H9 (cell line): ENCODE data around the gene ARHGAP26. TPM values are rescaled to one million over a fixed set of nuclear protein-coding genes. Genes with fewer than 3 reads are reported as not detected.

Source experiments
- DNase-seq: peaks from one replicate; pipeline ENCODE4 v3.0.0-alpha.2; 2017
- H2AFZ ChIP-seq: one replicate; pipeline ENCODE4 v1.6.1; 2013; ENCODE audit warnings: mild to moderate bottlenecking, low read length, control low read depth, moderate library complexity
- H2AK5ac ChIP-seq: 2 replicates; pipeline ENCODE4 v1.6.1; 2013; ENCODE audit warnings: low read length, control low read depth, mixed read lengths; ENCODE audit not compliant: insufficient read length
- H2BK120ac ChIP-seq: one replicate; pipeline ENCODE4 v1.6.1; 2013; ENCODE audit warnings: low read depth, mild to moderate bottlenecking, low read length, control low read depth, inconsistent platforms; ENCODE audit not compliant: poor library complexity, severe bottlenecking
- H2BK12ac ChIP-seq: 2 replicates; pipeline ENCODE4 v1.6.1; 2013; ENCODE audit warnings: low read length, control low read depth, mixed read lengths, low read depth; ENCODE audit not compliant: insufficient read length
- H2BK15ac ChIP-seq: 2 replicates; pipeline ENCODE4 v1.6.1; 2013; ENCODE audit warnings: low read depth, low read length, control low read depth
- H2BK20ac ChIP-seq: one replicate; pipeline ENCODE4 v1.6.1; 2013; ENCODE audit warnings: low read depth, mild to moderate bottlenecking, low read length, control low read depth, inconsistent platforms; ENCODE audit not compliant: poor library complexity, severe bottlenecking
- H2BK5ac ChIP-seq: 2 replicates; pipeline ENCODE4 v1.6.1; 2013; ENCODE audit warnings: low read length, control low read depth, mixed read lengths; ENCODE audit not compliant: insufficient read length
- H3K14ac ChIP-seq: 2 replicates; pipeline ENCODE4 v1.6.1; 2013; ENCODE audit warnings: low read length, control low read depth; ENCODE audit not compliant: insufficient read depth
- H3K18ac ChIP-seq: 2 replicates; pipeline ENCODE4 v1.6.1; 2013; ENCODE audit warnings: low read depth, mild to moderate bottlenecking, mixed read lengths, low read length, control low read depth; ENCODE audit not compliant: insufficient read length
- H3K23ac ChIP-seq: 2 replicates; pipeline ENCODE4 v1.6.1; 2013; ENCODE audit warnings: low read length, control low read depth, mixed read lengths, low read depth; ENCODE audit not compliant: insufficient read length
- H3K23me2 ChIP-seq: 2 replicates; pipeline ENCODE4 v1.6.1; 2013; ENCODE audit warnings: low read depth, mild to moderate bottlenecking, mixed read lengths, low read length, control low read depth; ENCODE audit not compliant: insufficient read length, poor library complexity, severe bottlenecking
- H3K27ac ChIP-seq: 2 replicates; pipeline ENCODE4 v1.5.1; 2013; ENCODE audit warnings: low read length, control low read depth, mixed read lengths, low read depth; ENCODE audit not compliant: insufficient read length
- H3K27me3 ChIP-seq: 2 replicates; pipeline ENCODE4 v1.6.1; 2013; ENCODE audit warnings: low read length, control low read depth, inconsistent platforms; ENCODE audit not compliant: insufficient read depth
- H3K4ac ChIP-seq: 2 replicates; pipeline ENCODE4 v1.6.1; 2013; ENCODE audit warnings: low read depth, mild to moderate bottlenecking, control low read depth, inconsistent platforms, low read length, moderate library complexity
- H3K4me1 ChIP-seq: 2 replicates; pipeline ENCODE4 v1.6.1; 2013; ENCODE audit warnings: low read length, control low read depth, inconsistent platforms; ENCODE audit not compliant: insufficient read depth
- H3K4me2 ChIP-seq: 2 replicates; pipeline ENCODE4 v1.6.1; 2013; ENCODE audit warnings: low read length, control low read depth, mixed read lengths; ENCODE audit not compliant: insufficient read length, insufficient read depth
- H3K56ac ChIP-seq: 2 replicates; pipeline ENCODE4 v1.6.1; 2013; ENCODE audit warnings: low read depth, mild to moderate bottlenecking, mixed read lengths, low read length, control low read depth; ENCODE audit not compliant: insufficient read length
- H3K79me1 ChIP-seq: 2 replicates; pipeline ENCODE4 v1.6.1; 2013; ENCODE audit warnings: low read depth, mild to moderate bottlenecking, moderate library complexity, low read length, control low read depth, inconsistent platforms; ENCODE audit not compliant: insufficient read depth, poor library complexity, severe bottlenecking
- H3K79me2 ChIP-seq: 2 replicates; pipeline ENCODE4 v1.6.1; 2013; ENCODE audit warnings: low read length, control low read depth, inconsistent platforms; ENCODE audit not compliant: insufficient read depth
- H3K9ac ChIP-seq: 2 replicates; pipeline ENCODE4 v1.6.1; 2013; ENCODE audit warnings: low read length, control low read depth, mixed read lengths; ENCODE audit not compliant: insufficient read length; ENCODE audit errors: extremely low read depth
- H3K9me3 ChIP-seq: one replicate; pipeline ENCODE4 v1.6.1; 2013; ENCODE audit warnings: low read depth, low read length, inconsistent platforms; ENCODE audit not compliant: control insufficient read depth
- H3T11ph ChIP-seq: one replicate; pipeline ENCODE4 v1.6.1; 2013; ENCODE audit warnings: mild to moderate bottlenecking, low read length, control low read depth, inconsistent platforms
- H4K20me1 ChIP-seq: one replicate; pipeline ENCODE4 v1.6.1; 2013; ENCODE audit not compliant: control insufficient read depth, insufficient read length, insufficient read depth
- H4K5ac ChIP-seq: 2 replicates; pipeline ENCODE4 v1.6.1; 2013; ENCODE audit warnings: low read depth, mild to moderate bottlenecking, mixed read lengths, low read length, control low read depth; ENCODE audit not compliant: insufficient read length
- H4K8ac ChIP-seq: replicated peaks from 2 replicates; pipeline ENCODE4 v1.6.1; 2013; ENCODE audit warnings: low read length, control low read depth, mixed read lengths, low read depth; ENCODE audit not compliant: insufficient read length
- H4K91ac ChIP-seq: 2 replicates; pipeline ENCODE4 v1.6.1; 2013; ENCODE audit warnings: low read depth, mild to moderate bottlenecking, moderate library complexity, mixed read lengths, low read length, control low read depth; ENCODE audit not compliant: insufficient read length
- H3K27ac Mint-ChIP-seq, 3 experiments: 2 replicates in 2 of 3; 3 replicates in 1 of 3; pipeline ENCODE4 v1.8.0; 2020 to 2021; ENCODE audit warnings: mixed read lengths in 3 of 3, mild to moderate bottlenecking in 1 of 3, moderate library complexity in 1 of 3
- H3K27me3 Mint-ChIP-seq: 2 replicates; pipeline ENCODE4 v1.8.0; 2021; ENCODE audit warnings: low read depth, mild to moderate bottlenecking, moderate library complexity, mixed read lengths
- H3K36me3 Mint-ChIP-seq, 3 experiments: 2 replicates in 2 of 3; 3 replicates in 1 of 3; pipeline ENCODE4 v1.8.0; 2020 to 2021; ENCODE audit warnings: low read depth in 3 of 3, mixed read lengths in 3 of 3; ENCODE audit not compliant: insufficient read depth in 1 of 3
- H3K4me1 Mint-ChIP-seq, 2 experiments: 2 replicates each; pipeline ENCODE4 v1.8.0; 2020; ENCODE audit warnings: mixed read lengths in 2 of 2
- H3K4me3 Mint-ChIP-seq, 2 experiments: 2 replicates in 1 of 2; 3 replicates in 1 of 2; pipeline ENCODE4 v1.8.0; 2020 to 2021; ENCODE audit warnings: mild to moderate bottlenecking in 2 of 2, mixed read lengths in 2 of 2, moderate library complexity in 1 of 2
- H3K9me3 Mint-ChIP-seq, 2 experiments: 2 replicates in 1 of 2; 3 replicates in 1 of 2; pipeline ENCODE4 v1.8.0; 2020; ENCODE audit warnings: mild to moderate bottlenecking in 2 of 2, mixed read lengths in 2 of 2, moderate library complexity in 1 of 2
- WGBS: extraction: QIAGEN DNeasy Blood & Tissue Kit; methylation state at CpG from one replicate; pipeline ENCODE4 v1.1.7; 2013; ENCODE audit warnings: missing lambda C conversion rate, low lambda C conversion rate, mixed read lengths; ENCODE audit not compliant: insufficient read length; ENCODE audit errors: extremely low coverage; 5-methylcytosine and 5-hydroxymethylcytosine counted together
- total RNA-seq: library from RNA; stranded (reverse); gene quantifications from 2 replicates; pipeline ENCODE4 v1.2.1, GENCODE V29; 2021
- TF ChIP-seq, protein P1 (sequence below): fragments of 200-600 bp; sonication (generic); conservative IDR thresholded peaks from 3 replicates; pipeline ENCODE4 v1.8.0; 2021; ENCODE audit warnings: antibody characterized with exemption, mild to moderate bottlenecking

The ARHGAP26 gene
- total RNA-seq, 1 experiment from 2014 or later = 13.8 TPM

DNA sequence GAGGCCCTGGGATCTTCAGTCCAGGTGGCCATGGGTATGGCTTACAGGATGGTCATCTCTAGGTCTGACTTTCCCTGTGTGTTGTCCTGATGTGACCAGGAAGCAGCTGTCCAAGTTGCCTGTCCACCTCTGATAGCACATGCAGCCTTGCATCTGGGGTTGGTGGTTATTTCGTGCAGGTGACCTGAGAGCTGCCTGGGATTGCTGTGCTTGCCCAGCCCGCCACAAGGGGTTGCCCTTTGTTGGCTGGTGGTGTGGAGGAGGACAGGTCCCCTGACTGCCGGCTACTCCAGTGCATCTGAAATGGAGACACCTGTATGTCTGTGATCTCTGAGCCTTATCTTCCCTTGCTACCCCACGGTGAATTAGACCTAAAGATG is 212.6 kb downstream of the ARHGAP26 start:
- H3K4me1 ChIP-seq = peaks cover 16% of the 10 kb centered on the region; the same call in 1 of the 2 replicates
- H3K4me2 ChIP-seq = no peak overlapping the region
- H3K4ac ChIP-seq = no peak overlapping the region
- DNase-seq = peak; percentile 65
- no peak overlapping the region for H2BK5ac ChIP-seq
- peaks cover 3 to 6% (median 4%) of the 10 kb centered on the region in 3 experiments; a peak in 5 of 7 replicates for H3K36me3 Mint-ChIP-seq
- no peaks in the 10 kb centered on the region for H3K23me2 ChIP-seq
- H3K9ac ChIP-seq = no peak overlapping the region
- H2AFZ ChIP-seq = no peak overlapping the region
- H4K5ac ChIP-seq = no peak overlapping the region
- TF ChIP-seq, protein P1, sequence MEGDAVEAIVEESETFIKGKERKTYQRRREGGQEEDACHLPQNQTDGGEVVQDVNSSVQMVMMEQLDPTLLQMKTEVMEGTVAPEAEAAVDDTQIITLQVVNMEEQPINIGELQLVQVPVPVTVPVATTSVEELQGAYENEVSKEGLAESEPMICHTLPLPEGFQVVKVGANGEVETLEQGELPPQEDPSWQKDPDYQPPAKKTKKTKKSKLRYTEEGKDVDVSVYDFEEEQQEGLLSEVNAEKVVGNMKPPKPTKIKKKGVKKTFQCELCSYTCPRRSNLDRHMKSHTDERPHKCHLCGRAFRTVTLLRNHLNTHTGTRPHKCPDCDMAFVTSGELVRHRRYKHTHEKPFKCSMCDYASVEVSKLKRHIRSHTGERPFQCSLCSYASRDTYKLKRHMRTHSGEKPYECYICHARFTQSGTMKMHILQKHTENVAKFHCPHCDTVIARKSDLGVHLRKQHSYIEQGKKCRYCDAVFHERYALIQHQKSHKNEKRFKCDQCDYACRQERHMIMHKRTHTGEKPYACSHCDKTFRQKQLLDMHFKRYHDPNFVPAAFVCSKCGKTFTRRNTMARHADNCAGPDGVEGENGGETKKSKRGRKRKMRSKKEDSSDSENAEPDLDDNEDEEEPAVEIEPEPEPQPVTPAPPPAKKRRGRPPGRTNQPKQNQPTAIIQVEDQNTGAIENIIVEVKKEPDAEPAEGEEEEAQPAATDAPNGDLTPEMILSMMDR = peak; percentile 59
- H4K20me1 ChIP-seq = no peaks in the 10 kb centered on the region
- no peak overlapping the region for H4K8ac ChIP-seq
- no peaks in the 10 kb centered on the region for H3K27me3 Mint-ChIP-seq
- peaks cover 33 to 34% of the 10 kb centered on the region in 2 experiments for H3K4me1 Mint-ChIP-seq
- no peak overlapping the region for H3K56ac ChIP-seq
- no peak overlapping the region for H2BK15ac ChIP-seq
- H3K9me3 Mint-ChIP-seq = peaks cover 3% of the 10 kb centered on the region in 2 experiments; a peak in 4 of 5 replicates
- H2BK20ac ChIP-seq = no peak overlapping the region
- no peaks in the 10 kb centered on the region for H3K27me3 ChIP-seq
- H3K23ac ChIP-seq = no peak overlapping the region
- H3K9me3 ChIP-seq = no peaks in the 10 kb centered on the region
- H3K79me2 ChIP-seq = no peaks in the 10 kb centered on the region
- no peak overlapping the region for H3K18ac ChIP-seq
- WGBS = no CpG with 5 or more reads among the region's 4 CpGs
- no peak overlapping the region for H2AK5ac ChIP-seq
- H3K14ac ChIP-seq = no peak overlapping the region
- peak overlapping the region in 1 of 3 experiments; percentile 50; a peak in 1 of 7 replicates for H3K27ac Mint-ChIP-seq
- no peak overlapping the region for H2BK12ac ChIP-seq
- H3T11ph ChIP-seq = no peak overlapping the region
- no peak overlapping the region for H3K4me3 Mint-ChIP-seq
- H4K91ac ChIP-seq = no peak overlapping the region
- no peak overlapping the region for H2BK120ac ChIP-seq
- no peaks in the 10 kb centered on the region for H3K79me1 ChIP-seq
- no peak overlapping the region for H3K27ac ChIP-seq
